Right lobe of liver (tissue), 6 donors: ENCODE measurements around the gene CLDN4. TPM values are rescaled to one million over a fixed set of nuclear protein-coding genes. Genes with fewer than 3 reads are reported as not detected.

ENCODE experiments used
- ATAC-seq, 4 donors: fragments of 200-7000 bp; cut with Tn5 transposase; one replicate each; pipeline ENCODE4 v1.9.1; 2020; ENCODE audit warnings: mild to moderate bottlenecking in 4 of 4, moderate library complexity in 4 of 4
- DNase-seq, 3 donors: peaks; one replicate each; pipeline ENCODE4 v3.0.0-alpha.2; 2020
- H3K27ac ChIP-seq, 3 donors: fragments of 200-600 bp; one replicate each; pipeline ENCODE4 v1.8.0; 2022
- H3K27me3 ChIP-seq, 2 donors: fragments of 200-600 bp; one replicate each; pipeline ENCODE4 v1.8.0; 2022
- H3K36me3 ChIP-seq, 4 donors: fragments of 200-600 bp; sonication (generic) in 1 of 4; one replicate each; pipeline versions ENCODE4 v1.5.1 to v1.8.0; 2017 to 2022; ENCODE audit warnings: control low read depth in 1 of 4
- H3K4me1 ChIP-seq, 4 donors: fragments of 200-600 bp; sonication (generic) in 1 of 4; one replicate each; pipeline versions ENCODE4 v1.5.1 to v1.8.0; 2017 to 2022; ENCODE audit warnings: control low read depth in 1 of 4
- H3K4me3 ChIP-seq, 3 donors: fragments of 200-600 bp; one replicate each; pipeline ENCODE4 v1.8.0; 2022
- H3K9me3 ChIP-seq, 4 donors: fragments of 200-600 bp; sonication (generic) in 1 of 4; one replicate each; pipeline versions ENCODE4 v1.5.1 to v1.8.0; 2017 to 2022; ENCODE audit warnings: control low read depth in 1 of 4
- CTCF ChIP-seq, 4 donors: fragments of 200-600 bp in 3 of 4; fragments of 450-650 bp in 1 of 4; IDR thresholded peaks; one replicate each; pipeline versions ENCODE4 v1.5.1 to v1.8.0; 2016 to 2022; ENCODE audit warnings: antibody characterized with exemption in 4 of 4, mild to moderate bottlenecking in 2 of 4
- POLR2A ChIP-seq: fragments of 450-650 bp; IDR thresholded peaks from one replicate; pipeline ENCODE4 v1.6.1; 2017; ENCODE audit warnings: antibody characterized with exemption, mild to moderate bottlenecking
- WGBS: methylation state at CpG from one replicate; pipeline ENCODE4 v1.1.6; 2018; ENCODE audit warnings: low coverage, low lambda C conversion rate; ENCODE audit not compliant: insufficient coverage; ENCODE audit errors: missing lambda C conversion rate; 5-methylcytosine and 5-hydroxymethylcytosine counted together
- intact Hi-C, 2 donors: fragments of 100-400 bp; cut with DNase I; formaldehyde crosslinking; loops; one replicate each; pipeline versions ENCODE4 v1.11.2 to v1.14.1; 2022
- total RNA-seq, 6 experiments: library from RNA; depleted of rRNA in 2 of 6; stranded (reverse); fragments of >200 nt in 2 of 6; fragmentation: NEBNext Ultra II Directional in 3 of 6; extraction: Animal tissue kit (Norgen Biotek cat#: 25700) in 3 of 6; gene quantifications; one replicate each; pipeline versions ENCODE4 v1.1.0 to v1.2.4, GENCODE V29; 2016 to 2023
- donor health status: DM: no; HTN: yes; CAD: no.
- donor health status: DM: no; HTN: no; CAD: no.
- donor health status: DM: no; HTN: no; CAD: no.
- donor health status: DM: no; HTN: yes; CAD: no.
- donor health status: DM: no; HTN: yes; CAD: no.

Gene CLDN4
- total RNA-seq, 6 experiments from 2014 or later: 0.56 to 3.9 (median 1.3) TPM

GRCh38 chr7:73827567-73828106 lies 3.2 kb upstream of the CLDN4 start:
- Histone ChIP-seq H3K4me3 (no peak overlapping the region), H3K27me3 (no peaks in the 10 kb centered on the region), H3K27ac (no peak overlapping the region), H3K36me3 (no peaks in the 10 kb centered on the region), H3K4me1 (peaks cover 0 to 8% (median 2%) of the 10 kb centered on the region in 4 donors), H3K9me3 (no peaks in the 10 kb centered on the region)
- TF ChIP-seq POLR2A (no peak), CTCF (IDR thresholded peaks at IDR 0.05) (no peak)
- ATAC-seq (peak; percentile 24 to 48 (median 34)), DNase-seq (no peak)
- intact Hi-C loops: no loop called here
- WGBS: 25% methylated on average over 6 of the region's 11 CpGs

GRCh38 chr7:73828107-73828803 lies 2.5 kb upstream of the CLDN4 start:
- no peaks in the 10 kb centered on the region for H3K36me3 ChIP-seq
- no peak overlapping the region for H3K27ac ChIP-seq
- no peaks in the 10 kb centered on the region for H3K27me3 ChIP-seq
- peak; percentile 8 to 75 (median 28) for ATAC-seq
- intact Hi-C loops: no loop called here
- no peak overlapping the region for H3K4me3 ChIP-seq
- H3K4me1 ChIP-seq: peaks cover 0 to 8% (median 2%) of the 10 kb centered on the region in 4 donors
- no peak for DNase-seq
- WGBS: 75% methylated on average over 12 of the region's 14 CpGs
- H3K9me3 ChIP-seq: no peaks in the 10 kb centered on the region
- TF ChIP-seq CTCF (IDR thresholded peaks at IDR 0.05) (no peak), POLR2A (no peak)

- TF ChIP-seq CTCF (IDR thresholded peaks at IDR 0.05): no peak
- TF ChIP-seq POLR2A: no peak
- Histone ChIP-seq H3K27me3 (no peaks in the 10 kb centered on the region), H3K27ac (no peak overlapping the region), H3K4me3 (no peak overlapping the region), H3K4me1 (peaks cover 0 to 8% (median 2%) of the 10 kb centered on the region in 4 donors), H3K9me3 (no peaks in the 10 kb centered on the region), H3K36me3 (no peaks in the 10 kb centered on the region)
- whole genome bisulfite sequencing: 67% methylated on average over 3 of the region's 5 CpGs
- no peak for DNase-seq
- intact Hi-C loops: no loop called here
- no peak for ATAC-seq
Measured at GRCh38 chr7:73828972-73829371, 1.8 kb upstream of the CLDN4 start.

GRCh38 chr7:73829505-73829904 lies 1.3 kb upstream of the CLDN4 start:
- no peaks in the 10 kb centered on the region for H3K9me3 ChIP-seq
- H3K27me3 ChIP-seq: no peaks in the 10 kb centered on the region
- no peak overlapping the region for H3K4me3 ChIP-seq
- intact Hi-C loops: no loop called here
- no peak for DNase-seq
- ATAC-seq: no peak
- TF ChIP-seq POLR2A: no peak
- no peaks in the 10 kb centered on the region for H3K36me3 ChIP-seq
- 48% methylated on average over 7 of the region's 7 CpGs for WGBS
- no peak overlapping the region for H3K27ac ChIP-seq
- H3K4me1 ChIP-seq: peaks cover 0 to 8% (median 2%) of the 10 kb centered on the region in 4 donors

GRCh38 chr7:73829921-73830680 lies 695 bp upstream of the CLDN4 start:
- ATAC-seq: peak in 2 of 4 donors; percentile 17 to 40
- H3K27me3 ChIP-seq: no peaks in the 10 kb centered on the region
- H3K4me1 ChIP-seq: peaks cover 0 to 8% (median 2%) of the 10 kb centered on the region in 4 donors
- H3K4me3 ChIP-seq: no peak overlapping the region
- no peak overlapping the region for H3K27ac ChIP-seq
- H3K36me3 ChIP-seq: no peaks in the 10 kb centered on the region
- no peak for TF ChIP-seq POLR2A
- DNase-seq: no peak
- H3K9me3 ChIP-seq: no peaks in the 10 kb centered on the region
- intact Hi-C loops: no loop called here
- WGBS: 69% methylated on average over 9 of the region's 13 CpGs
